GM23338 (cell line): Measurements from ENCODE around the gene RAB37. TPM values are rescaled to one million over a fixed set of nuclear protein-coding genes. Genes with fewer than 3 reads are reported as not detected.
A peak's percentile ranks its signal among the peaks of the same experiment; 100 is the strongest.

ENCODE experiments used
- ATAC-seq: fragments of 200-7000 bp; cut with Tn5 transposase; 3 replicates; pipeline ENCODE4 v1.9.1; 2020
- DNase-seq: peaks from one replicate; pipeline ENCODE4 v3.0.0-alpha.2; 2015; ENCODE audit warnings: low spot score
- H2AFZ ChIP-seq: fragments of 200-600 bp; sonication (generic); 2 replicates; pipeline ENCODE4 v1.8.0; 2016; ENCODE audit warnings: antibody characterized with exemption, mild to moderate bottlenecking, moderate library complexity
- H3F3A ChIP-seq: fragments of 200-600 bp; sonication (generic); replicated peaks from 2 replicates; pipeline ENCODE4 v1.8.0; 2017; ENCODE audit warnings: antibody characterized with exemption, mixed run types, low read depth
- H3K27ac ChIP-seq: fragments of 200-600 bp; sonication (generic); 2 replicates; pipeline ENCODE4 v1.6.1; 2016; ENCODE audit warnings: low read depth
- H3K27me3 ChIP-seq: fragments of 200-600 bp; sonication (generic); 2 replicates; pipeline ENCODE4 v1.8.0; 2016; ENCODE audit warnings: mild to moderate bottlenecking, mixed run types, moderate library complexity; ENCODE audit not compliant: insufficient read depth
- H3K36me3 ChIP-seq: fragments of 200-600 bp; sonication (generic); 2 replicates; pipeline ENCODE4 v1.8.0; 2016; ENCODE audit warnings: mild to moderate bottlenecking; ENCODE audit not compliant: insufficient read depth
- H3K4me1 ChIP-seq: fragments of 200-600 bp; sonication (generic); 2 replicates; pipeline ENCODE4 v1.8.0; 2016; ENCODE audit warnings: mild to moderate bottlenecking, moderate library complexity; ENCODE audit not compliant: insufficient read depth
- H3K4me2 ChIP-seq: fragments of 200-600 bp; sonication (generic); 2 replicates; pipeline ENCODE4 v1.7.1; 2017; ENCODE audit warnings: mixed run types
- H3K4me3 ChIP-seq: fragments of 200-600 bp; sonication (generic); 2 replicates; pipeline ENCODE4 v1.6.1; 2016; ENCODE audit warnings: mixed run types
- H3K79me2 ChIP-seq: fragments of 200-600 bp; sonication (generic); replicated peaks from 2 replicates; pipeline ENCODE4 v1.8.0; 2017; ENCODE audit warnings: mild to moderate bottlenecking; ENCODE audit not compliant: insufficient read depth
- H3K9me2 ChIP-seq: fragments of 200-600 bp; sonication (generic); 2 replicates; pipeline ENCODE4 v1.8.0; 2017; ENCODE audit not compliant: insufficient read depth
- H4K20me1 ChIP-seq: fragments of 200-600 bp; sonication (generic); replicated peaks from 2 replicates; pipeline ENCODE4 v1.8.0; 2017; ENCODE audit warnings: mild to moderate bottlenecking; ENCODE audit not compliant: insufficient read depth
- H3K27ac Mint-ChIP-seq: 2 replicates; pipeline ENCODE4 v1.8.0; 2020; ENCODE audit warnings: inconsistent platforms, mild to moderate bottlenecking, moderate library complexity, mixed read lengths
- H3K27me3 Mint-ChIP-seq: 3 replicates; pipeline ENCODE4 v1.8.0; 2022; ENCODE audit warnings: low read depth, mild to moderate bottlenecking, moderate library complexity, mixed read lengths, inconsistent platforms; ENCODE audit not compliant: insufficient read depth, poor library complexity
- H3K36me3 Mint-ChIP-seq: 3 replicates; pipeline ENCODE4 v1.8.0; 2021; ENCODE audit warnings: low read depth, mild to moderate bottlenecking, inconsistent platforms, moderate library complexity, mixed read lengths
- H3K4me1 Mint-ChIP-seq: 3 replicates; pipeline ENCODE4 v1.8.0; 2020; ENCODE audit warnings: mild to moderate bottlenecking, inconsistent platforms, mixed read lengths
- H3K4me3 Mint-ChIP-seq: 3 replicates; pipeline ENCODE4 v1.8.0; 2021; ENCODE audit warnings: moderate library complexity, mild to moderate bottlenecking, inconsistent platforms, mixed read lengths
- H3K9me3 Mint-ChIP-seq: 3 replicates; pipeline ENCODE4 v1.8.0; 2020; ENCODE audit warnings: moderate library complexity, mild to moderate bottlenecking, inconsistent platforms, mixed read lengths
- CREB1 ChIP-seq: fragments of 250-450 bp; sonication (Bioruptor Pico); IDR thresholded peaks from 2 replicates; pipeline ENCODE4 v1.5.0; 2020; ENCODE audit warnings: low read depth, mild to moderate bottlenecking, moderate library complexity
- EZH2 ChIP-seq: fragments of 200-600 bp; sonication (generic); IDR thresholded peaks from one replicate; pipeline ENCODE4 v1.8.0; 2017; ENCODE audit warnings: antibody characterized with exemption, mild to moderate bottlenecking, low read depth; ENCODE audit not compliant: unreplicated experiment
- JUNB ChIP-seq: IDR thresholded peaks from one replicate; pipeline ENCODE4 v1.6.1; 2016; ENCODE audit warnings: antibody characterized with exemption; ENCODE audit not compliant: unreplicated experiment
- STAT1 ChIP-seq: IDR thresholded peaks from one replicate; pipeline ENCODE4 v1.6.1; 2016; ENCODE audit warnings: antibody characterized with exemption; ENCODE audit not compliant: unreplicated experiment
- ZNF114 ChIP-seq: fragments of 250-450 bp; sonication (Bioruptor Pico); IDR thresholded peaks from 2 replicates; pipeline ENCODE4 v1.5.0; 2020; ENCODE audit warnings: mild to moderate bottlenecking, moderate library complexity
- ZNF331 ChIP-seq: fragments of 250-450 bp; sonication (Bioruptor Pico); IDR thresholded peaks from 2 replicates; pipeline ENCODE4 v1.5.0; 2020; ENCODE audit warnings: low read depth, mild to moderate bottlenecking, moderate library complexity
- polyA plus RNA-seq: library from polyadenylated mRNA; unstranded; fragments of >200 nt; fragmentation: Nextera tagmentation; extraction: Ambion mirVana; gene quantifications from 2 replicates; pipeline ENCODE4 v1.2.1, GENCODE V29; 2016
- total RNA-seq: library from RNA; depleted of rRNA; stranded (reverse); fragments of >200 nt; shearing (Covaris generic); gene quantifications from 2 replicates; pipeline ENCODE4 v1.2.3, GENCODE V29; 2014
- TF ChIP-seq, protein P1 (sequence below): IDR thresholded peaks from 2 replicates; pipeline ENCODE4 v1.6.1; 2016; ENCODE audit warnings: antibody characterized with exemption
- TF ChIP-seq, protein P2 (sequence below): IDR thresholded peaks from one replicate; pipeline ENCODE4 v1.6.1; 2018; ENCODE audit warnings: antibody characterized with exemption; ENCODE audit not compliant: unreplicated experiment
- TF ChIP-seq, protein P3 (sequence below): fragments of 250-450 bp; sonication (Bioruptor Pico); IDR thresholded peaks from 2 replicates; pipeline ENCODE4 v1.5.0; 2020; ENCODE audit warnings: mild to moderate bottlenecking, moderate library complexity
- TF ChIP-seq, protein P4 (sequence below), 2 experiments: fragments of 200-600 bp in 1 of 2; sonication (generic) in 1 of 2; conservative IDR thresholded peaks; 2 replicates each; pipeline versions ENCODE4 v1.5.1 to v1.6.1; 2016 to 2017; ENCODE audit warnings: antibody characterized with exemption in 2 of 2, low read depth in 2 of 2, mild to moderate bottlenecking in 2 of 2, moderate library complexity in 1 of 2

RAB37 gene
- total and polyA plus RNA-seq, 2 experiments from 2014 or later, result 3.3 to 5.2 TPM

DNA sequence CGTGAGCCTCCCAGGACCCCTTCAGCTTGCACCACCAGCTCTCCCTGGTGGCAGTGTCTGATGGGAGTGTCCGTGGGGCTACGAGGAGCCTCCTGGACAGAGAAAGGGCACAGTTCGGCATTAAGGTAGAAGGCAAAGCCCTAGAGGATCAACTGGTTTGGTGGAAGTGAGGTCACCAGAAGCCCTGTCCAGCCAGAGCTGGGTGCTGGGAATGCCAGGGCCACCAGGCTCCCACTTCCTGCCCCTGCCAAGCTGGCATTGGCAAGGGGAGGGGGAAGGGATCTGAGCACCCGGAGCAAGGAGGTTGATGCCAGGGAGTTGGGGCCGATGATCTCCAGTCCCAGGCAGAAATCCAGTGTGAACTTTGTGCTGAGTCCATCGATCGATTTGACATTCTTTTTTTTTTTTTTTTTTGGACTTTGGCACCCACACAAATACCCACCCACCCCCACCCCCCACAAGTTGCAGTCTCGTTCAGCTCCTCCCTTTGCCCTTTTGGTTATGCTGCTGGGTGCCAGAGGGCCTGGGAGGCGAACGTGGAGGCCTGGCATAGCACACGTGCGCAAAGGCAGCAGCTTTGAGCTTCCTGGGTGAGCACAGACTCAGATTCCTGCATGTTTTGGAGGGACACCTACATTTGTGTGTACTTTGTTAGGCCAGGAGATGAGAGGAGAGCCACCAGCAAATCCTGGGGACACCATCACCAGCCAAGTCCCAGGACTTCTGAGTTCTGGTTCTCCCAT is 13.4 kb downstream of the RAB37 start:
- Mint-ChIP-seq H3K4me3 (peak overlapping the region; percentile 91), H3K4me1 (peaks cover 58% of the 10 kb centered on the region), H3K27me3 (peaks cover 29% of the 10 kb centered on the region), H3K27ac (no peak overlapping the region), H3K36me3 (peaks cover 16% of the 10 kb centered on the region), H3K9me3 (no peaks in the 10 kb centered on the region)
- H3K4me1 ChIP-seq, result peaks cover 47% of the 10 kb centered on the region
- peaks cover 6% of the 10 kb centered on the region; the same call in 1 of the 2 replicates for H3F3A ChIP-seq
- DNase-seq (no peak), ATAC-seq (no peak)
- peak overlapping the region; percentile 95 for H3K4me2 ChIP-seq
- peaks cover 65% of the 10 kb centered on the region for H3K79me2 ChIP-seq
- no peaks in the 10 kb centered on the region for H3K9me2 ChIP-seq
- H3K36me3 ChIP-seq, result no peaks in the 10 kb centered on the region
- no peak overlapping the region for H2AFZ ChIP-seq
- H3K4me3 ChIP-seq, result peak overlapping the region; percentile 94
- peaks cover 45% of the 10 kb centered on the region for H4K20me1 ChIP-seq
- no peaks in the 10 kb centered on the region for H3K27me3 ChIP-seq
- TF ChIP-seq CREB1 (CRISPR knock-in tag), result no peak
- TF ChIP-seq, protein P1, sequence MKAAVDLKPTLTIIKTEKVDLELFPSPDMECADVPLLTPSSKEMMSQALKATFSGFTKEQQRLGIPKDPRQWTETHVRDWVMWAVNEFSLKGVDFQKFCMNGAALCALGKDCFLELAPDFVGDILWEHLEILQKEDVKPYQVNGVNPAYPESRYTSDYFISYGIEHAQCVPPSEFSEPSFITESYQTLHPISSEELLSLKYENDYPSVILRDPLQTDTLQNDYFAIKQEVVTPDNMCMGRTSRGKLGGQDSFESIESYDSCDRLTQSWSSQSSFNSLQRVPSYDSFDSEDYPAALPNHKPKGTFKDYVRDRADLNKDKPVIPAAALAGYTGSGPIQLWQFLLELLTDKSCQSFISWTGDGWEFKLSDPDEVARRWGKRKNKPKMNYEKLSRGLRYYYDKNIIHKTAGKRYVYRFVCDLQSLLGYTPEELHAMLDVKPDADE, result no peak
- no peak for TF ChIP-seq EZH2
- TF ChIP-seq, protein P2, sequence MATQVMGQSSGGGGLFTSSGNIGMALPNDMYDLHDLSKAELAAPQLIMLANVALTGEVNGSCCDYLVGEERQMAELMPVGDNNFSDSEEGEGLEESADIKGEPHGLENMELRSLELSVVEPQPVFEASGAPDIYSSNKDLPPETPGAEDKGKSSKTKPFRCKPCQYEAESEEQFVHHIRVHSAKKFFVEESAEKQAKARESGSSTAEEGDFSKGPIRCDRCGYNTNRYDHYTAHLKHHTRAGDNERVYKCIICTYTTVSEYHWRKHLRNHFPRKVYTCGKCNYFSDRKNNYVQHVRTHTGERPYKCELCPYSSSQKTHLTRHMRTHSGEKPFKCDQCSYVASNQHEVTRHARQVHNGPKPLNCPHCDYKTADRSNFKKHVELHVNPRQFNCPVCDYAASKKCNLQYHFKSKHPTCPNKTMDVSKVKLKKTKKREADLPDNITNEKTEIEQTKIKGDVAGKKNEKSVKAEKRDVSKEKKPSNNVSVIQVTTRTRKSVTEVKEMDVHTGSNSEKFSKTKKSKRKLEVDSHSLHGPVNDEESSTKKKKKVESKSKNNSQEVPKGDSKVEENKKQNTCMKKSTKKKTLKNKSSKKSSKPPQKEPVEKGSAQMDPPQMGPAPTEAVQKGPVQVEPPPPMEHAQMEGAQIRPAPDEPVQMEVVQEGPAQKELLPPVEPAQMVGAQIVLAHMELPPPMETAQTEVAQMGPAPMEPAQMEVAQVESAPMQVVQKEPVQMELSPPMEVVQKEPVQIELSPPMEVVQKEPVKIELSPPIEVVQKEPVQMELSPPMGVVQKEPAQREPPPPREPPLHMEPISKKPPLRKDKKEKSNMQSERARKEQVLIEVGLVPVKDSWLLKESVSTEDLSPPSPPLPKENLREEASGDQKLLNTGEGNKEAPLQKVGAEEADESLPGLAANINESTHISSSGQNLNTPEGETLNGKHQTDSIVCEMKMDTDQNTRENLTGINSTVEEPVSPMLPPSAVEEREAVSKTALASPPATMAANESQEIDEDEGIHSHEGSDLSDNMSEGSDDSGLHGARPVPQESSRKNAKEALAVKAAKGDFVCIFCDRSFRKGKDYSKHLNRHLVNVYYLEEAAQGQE, result no peak
- TF ChIP-seq JUNB, result no peak
- TF ChIP-seq ZNF331 (CRISPR knock-in tag), result no peak
- no peak for TF ChIP-seq STAT1
- TF ChIP-seq, protein P3, sequence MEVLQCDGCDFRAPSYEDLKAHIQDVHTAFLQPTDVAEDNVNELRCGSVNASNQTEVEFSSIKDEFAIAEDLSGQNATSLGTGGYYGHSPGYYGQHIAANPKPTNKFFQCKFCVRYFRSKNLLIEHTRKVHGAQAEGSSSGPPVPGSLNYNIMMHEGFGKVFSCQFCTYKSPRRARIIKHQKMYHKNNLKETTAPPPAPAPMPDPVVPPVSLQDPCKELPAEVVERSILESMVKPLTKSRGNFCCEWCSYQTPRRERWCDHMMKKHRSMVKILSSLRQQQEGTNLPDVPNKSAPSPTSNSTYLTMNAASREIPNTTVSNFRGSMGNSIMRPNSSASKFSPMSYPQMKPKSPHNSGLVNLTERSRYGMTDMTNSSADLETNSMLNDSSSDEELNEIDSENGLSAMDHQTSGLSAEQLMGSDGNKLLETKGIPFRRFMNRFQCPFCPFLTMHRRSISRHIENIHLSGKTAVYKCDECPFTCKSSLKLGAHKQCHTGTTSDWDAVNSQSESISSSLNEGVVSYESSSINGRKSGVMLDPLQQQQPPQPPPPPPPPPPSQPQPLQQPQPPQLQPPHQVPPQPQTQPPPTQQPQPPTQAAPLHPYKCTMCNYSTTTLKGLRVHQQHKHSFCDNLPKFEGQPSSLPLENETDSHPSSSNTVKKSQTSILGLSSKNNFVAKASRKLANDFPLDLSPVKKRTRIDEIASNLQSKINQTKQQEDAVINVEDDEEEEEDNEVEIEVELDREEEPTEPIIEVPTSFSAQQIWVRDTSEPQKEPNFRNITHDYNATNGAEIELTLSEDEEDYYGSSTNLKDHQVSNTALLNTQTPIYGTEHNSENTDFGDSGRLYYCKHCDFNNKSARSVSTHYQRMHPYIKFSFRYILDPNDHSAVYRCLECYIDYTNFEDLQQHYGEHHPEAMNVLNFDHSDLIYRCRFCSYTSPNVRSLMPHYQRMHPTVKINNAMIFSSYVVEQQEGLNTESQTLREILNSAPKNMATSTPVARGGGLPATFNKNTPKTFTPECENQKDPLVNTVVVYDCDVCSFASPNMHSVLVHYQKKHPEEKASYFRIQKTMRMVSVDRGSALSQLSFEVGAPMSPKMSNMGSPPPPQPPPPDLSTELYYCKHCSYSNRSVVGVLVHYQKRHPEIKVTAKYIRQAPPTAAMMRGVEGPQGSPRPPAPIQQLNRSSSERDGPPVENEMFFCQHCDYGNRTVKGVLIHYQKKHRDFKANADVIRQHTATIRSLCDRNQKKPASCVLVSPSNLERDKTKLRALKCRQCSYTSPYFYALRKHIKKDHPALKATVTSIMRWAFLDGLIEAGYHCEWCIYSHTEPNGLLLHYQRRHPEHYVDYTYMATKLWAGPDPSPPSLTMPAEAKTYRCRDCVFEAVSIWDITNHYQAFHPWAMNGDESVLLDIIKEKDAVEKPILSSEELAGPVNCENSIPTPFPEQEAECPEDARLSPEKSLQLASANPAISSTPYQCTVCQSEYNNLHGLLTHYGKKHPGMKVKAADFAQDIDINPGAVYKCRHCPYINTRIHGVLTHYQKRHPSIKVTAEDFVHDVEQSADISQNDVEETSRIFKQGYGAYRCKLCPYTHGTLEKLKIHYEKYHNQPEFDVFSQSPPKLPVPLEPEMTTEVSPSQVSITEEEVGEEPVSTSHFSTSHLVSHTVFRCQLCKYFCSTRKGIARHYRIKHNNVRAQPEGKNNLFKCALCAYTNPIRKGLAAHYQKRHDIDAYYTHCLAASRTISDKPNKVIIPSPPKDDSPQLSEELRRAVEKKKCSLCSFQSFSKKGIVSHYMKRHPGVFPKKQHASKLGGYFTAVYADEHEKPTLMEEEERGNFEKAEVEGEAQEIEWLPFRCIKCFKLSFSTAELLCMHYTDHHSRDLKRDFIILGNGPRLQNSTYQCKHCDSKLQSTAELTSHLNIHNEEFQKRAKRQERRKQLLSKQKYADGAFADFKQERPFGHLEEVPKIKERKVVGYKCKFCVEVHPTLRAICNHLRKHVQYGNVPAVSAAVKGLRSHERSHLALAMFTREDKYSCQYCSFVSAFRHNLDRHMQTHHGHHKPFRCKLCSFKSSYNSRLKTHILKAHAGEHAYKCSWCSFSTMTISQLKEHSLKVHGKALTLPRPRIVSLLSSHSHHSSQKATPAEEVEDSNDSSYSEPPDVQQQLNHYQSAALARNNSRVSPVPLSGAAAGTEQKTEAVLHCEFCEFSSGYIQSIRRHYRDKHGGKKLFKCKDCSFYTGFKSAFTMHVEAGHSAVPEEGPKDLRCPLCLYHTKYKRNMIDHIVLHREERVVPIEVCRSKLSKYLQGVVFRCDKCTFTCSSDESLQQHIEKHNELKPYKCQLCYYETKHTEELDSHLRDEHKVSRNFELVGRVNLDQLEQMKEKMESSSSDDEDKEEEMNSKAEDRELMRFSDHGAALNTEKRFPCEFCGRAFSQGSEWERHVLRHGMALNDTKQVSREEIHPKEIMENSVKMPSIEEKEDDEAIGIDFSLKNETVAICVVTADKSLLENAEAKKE (CRISPR knock-in tag), result no peak
- TF ChIP-seq, protein P4, sequence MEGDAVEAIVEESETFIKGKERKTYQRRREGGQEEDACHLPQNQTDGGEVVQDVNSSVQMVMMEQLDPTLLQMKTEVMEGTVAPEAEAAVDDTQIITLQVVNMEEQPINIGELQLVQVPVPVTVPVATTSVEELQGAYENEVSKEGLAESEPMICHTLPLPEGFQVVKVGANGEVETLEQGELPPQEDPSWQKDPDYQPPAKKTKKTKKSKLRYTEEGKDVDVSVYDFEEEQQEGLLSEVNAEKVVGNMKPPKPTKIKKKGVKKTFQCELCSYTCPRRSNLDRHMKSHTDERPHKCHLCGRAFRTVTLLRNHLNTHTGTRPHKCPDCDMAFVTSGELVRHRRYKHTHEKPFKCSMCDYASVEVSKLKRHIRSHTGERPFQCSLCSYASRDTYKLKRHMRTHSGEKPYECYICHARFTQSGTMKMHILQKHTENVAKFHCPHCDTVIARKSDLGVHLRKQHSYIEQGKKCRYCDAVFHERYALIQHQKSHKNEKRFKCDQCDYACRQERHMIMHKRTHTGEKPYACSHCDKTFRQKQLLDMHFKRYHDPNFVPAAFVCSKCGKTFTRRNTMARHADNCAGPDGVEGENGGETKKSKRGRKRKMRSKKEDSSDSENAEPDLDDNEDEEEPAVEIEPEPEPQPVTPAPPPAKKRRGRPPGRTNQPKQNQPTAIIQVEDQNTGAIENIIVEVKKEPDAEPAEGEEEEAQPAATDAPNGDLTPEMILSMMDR (conservative IDR thresholded peaks at IDR 0.05; ENCODE audit: low read depth in 2 of 2), result no peak
- TF ChIP-seq ZNF114, result no peak
- no peak overlapping the region for H3K27ac ChIP-seq
